GM12874 (cell line): Measurements from ENCODE around the gene SHCBP1L.

Experiments
- CTCF ChIP-seq: IDR thresholded peaks from 2 replicates; pipeline ENCODE4 v1.5.1; 2011; ENCODE audit warnings: low read depth, mild to moderate bottlenecking, control low read depth, low read length, moderate library complexity; ENCODE audit not compliant: insufficient read depth

Gene SHCBP1L

GRCh38 chr1:182962554-182963115 is 9.7 kb upstream of the SHCBP1L start:
- peak; percentile 80 for TF ChIP-seq CTCF

GRCh38 chr1:182960046-182960445 is 7.1 kb upstream of the SHCBP1L start:
- no peak for TF ChIP-seq CTCF

- TF ChIP-seq CTCF: no peak
These were observed 5.0 kb upstream of the SHCBP1L start for GRCh38 chr1:182957902-182958395.

- TF ChIP-seq CTCF: no peak
These were observed 3.9 kb upstream of the SHCBP1L start for GRCh38 chr1:182956708-182957365.

GRCh38 chr1:182955596-182956588 is 2.9 kb upstream of the SHCBP1L start:
- no peak for TF ChIP-seq CTCF

- no peak for TF ChIP-seq CTCF
These were observed 860 bp upstream of the SHCBP1L start for GRCh38 chr1:182953826-182954225.

GRCh38 chr1:182939413-182939812 is 13.6 kb downstream of the SHCBP1L start:
- no peak for TF ChIP-seq CTCF
